ELF-1 (cell line): ENCODE data around the gene ATN1.

ENCODE experiments used
- DNase-seq: peaks from one replicate; pipeline ENCODE4 v3.0.0-alpha.2; 2016; ENCODE audit warnings: low read depth, low spot score

The ATN1 gene

GRCh38 chr12:6957741-6958608 is 30.2 kb downstream of the ATN1 start:
- DNase-seq: no peak

- no peak for DNase-seq
Measured at GRCh38 chr12:6958609-6959057, 30.9 kb downstream of the ATN1 start.

- DNase-seq: no peak
Measured at GRCh38 chr12:6959058-6959804, 31.5 kb downstream of the ATN1 start.

- no peak for DNase-seq
Measured at GRCh38 chr12:6959805-6960592, 32.2 kb downstream of the ATN1 start.

- peak; percentile 68 for DNase-seq
Measured at GRCh38 chr12:6960593-6961277, 33.0 kb downstream of the ATN1 start.

- no peak for DNase-seq
Measured at GRCh38 chr12:6961278-6961694, 33.5 kb downstream of the ATN1 start.

GRCh38 chr12:6961695-6962284 is 34.0 kb downstream of the ATN1 start:
- DNase-seq: peak; percentile 95

- DNase-seq: peak; percentile 73
Measured at GRCh38 chr12:6962285-6963015, 34.7 kb downstream of the ATN1 start.

- no peak for DNase-seq
Measured at GRCh38 chr12:6963016-6963731, 35.4 kb downstream of the ATN1 start.

- DNase-seq: no peak
Measured at GRCh38 chr12:6963791-6964413, 36.1 kb downstream of the ATN1 start.

- no peak for DNase-seq
Measured at GRCh38 chr12:6964605-6965025, 36.9 kb downstream of the ATN1 start.

- peak; percentile 91 for DNase-seq
Measured at GRCh38 chr12:6965026-6965661, 37.4 kb downstream of the ATN1 start.

GRCh38 chr12:6965714-6966113 is 38.0 kb downstream of the ATN1 start:
- DNase-seq: no peak

GRCh38 chr12:6966351-6966750 is 38.6 kb downstream of the ATN1 start:
- no peak for DNase-seq

GRCh38 chr12:6967651-6968100 is 39.9 kb downstream of the ATN1 start:
- DNase-seq: no peak

- DNase-seq: no peak
Measured at GRCh38 chr12:6968426-6968825, 40.7 kb downstream of the ATN1 start.

- no peak for DNase-seq
Measured at GRCh38 chr12:6970096-6970527, 42.4 kb downstream of the ATN1 start.

GRCh38 chr12:6974180-6974579 is 46.4 kb downstream of the ATN1 start:
- no peak for DNase-seq
